HG02798 (cell line): ENCODE results near the gene OSBPL2.

Experiments
- ATAC-seq: cut with Tn5 transposase; IDR thresholded peaks from one replicate; pipeline ENCODE4 v1.9.1; 2021; ENCODE audit warnings: mild to moderate bottlenecking; ENCODE audit not compliant: unreplicated experiment, poor library complexity

OSBPL2 gene

DNA sequence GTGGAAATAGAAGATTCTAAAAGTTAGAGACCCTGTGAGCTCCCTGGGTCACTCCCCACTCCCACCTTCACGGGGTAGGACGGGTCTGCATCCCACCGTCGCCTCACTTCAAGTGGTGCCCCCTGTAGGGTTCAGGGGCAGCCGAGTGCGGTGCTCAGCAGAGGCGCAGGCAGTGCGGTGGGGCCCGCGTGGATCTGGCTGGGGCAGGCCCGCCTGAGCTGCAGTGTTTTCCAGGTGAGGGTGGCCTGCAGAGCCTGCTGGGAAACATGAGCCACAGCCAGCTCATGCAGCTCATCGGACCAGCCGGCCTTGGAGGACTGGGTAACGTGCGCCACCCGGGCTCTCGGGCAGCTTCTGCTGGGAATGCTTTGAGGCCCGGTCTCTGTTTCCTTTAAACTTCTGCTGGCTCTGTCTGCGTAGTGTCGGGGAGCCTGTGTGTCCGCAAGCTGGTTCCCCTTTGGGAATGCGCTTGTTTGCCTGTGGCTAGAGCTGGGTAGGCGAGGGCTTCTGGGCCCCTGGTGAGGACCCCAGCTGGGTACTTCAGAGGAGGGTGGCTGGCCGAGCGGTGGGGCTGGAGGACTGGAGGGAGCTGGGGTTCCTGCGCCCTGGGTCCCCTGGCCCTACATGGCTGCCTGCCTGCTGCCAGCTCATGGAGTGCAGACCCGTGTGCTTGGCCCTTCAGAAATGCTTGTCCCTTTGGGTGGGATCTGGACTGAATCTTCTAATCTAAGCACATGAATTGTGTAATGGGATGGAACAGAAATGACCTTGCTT, 68.3 kb downstream of the OSBPL2 start:
- ATAC-seq = no peak

- ATAC-seq = no peak
Observed at GRCh38 chr20:62307226-62308101, 69.1 kb downstream of the OSBPL2 start.

- ATAC-seq = no peak
Observed at GRCh38 chr20:62308102-62308822, 69.9 kb downstream of the OSBPL2 start.

- no peak for ATAC-seq
Observed at GRCh38 chr20:62309198-62309944, 71.0 kb downstream of the OSBPL2 start.

- no peak for ATAC-seq
Observed at GRCh38 chr20:62309947-62310756, 71.8 kb downstream of the OSBPL2 start.

DNA sequence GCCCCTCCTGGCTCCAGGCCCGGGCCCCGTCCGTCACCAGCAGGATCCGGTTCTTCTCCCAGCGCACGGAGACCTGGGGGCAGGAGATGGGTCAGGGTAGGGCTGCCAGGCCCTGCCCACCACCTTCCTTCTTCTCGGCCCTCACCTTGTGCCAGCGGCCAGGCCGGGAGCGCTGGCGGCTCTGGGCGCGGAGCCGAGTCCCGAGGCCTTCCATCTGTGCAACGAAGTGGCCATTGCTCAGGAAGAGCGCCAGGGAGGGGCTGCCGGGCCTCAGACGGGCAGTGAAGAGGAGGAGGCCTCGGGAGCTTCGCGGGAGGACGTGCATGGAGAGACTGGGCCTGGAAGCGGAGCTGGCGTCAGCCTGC, 72.4 kb downstream of the OSBPL2 start:
- ATAC-seq = no peak

DNA sequence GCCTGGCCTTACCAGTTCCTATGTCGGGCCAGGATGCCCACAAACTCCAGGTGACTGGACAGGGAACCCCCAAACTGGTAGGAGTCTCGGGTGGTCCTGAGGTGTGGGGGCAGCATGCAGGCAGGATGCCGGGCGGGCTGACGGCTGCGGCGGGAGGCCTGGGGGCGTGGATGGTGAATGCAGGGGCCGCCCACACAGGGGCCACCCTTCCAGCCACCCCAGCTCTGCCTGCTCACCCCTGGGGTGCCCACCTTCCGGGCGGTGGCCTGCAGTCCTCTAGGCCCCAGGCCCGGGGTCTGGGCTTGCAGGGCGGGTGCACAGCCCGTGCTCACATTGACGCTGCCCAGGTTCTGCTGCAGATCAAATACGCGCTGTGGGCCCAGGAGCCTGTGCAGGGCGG, 72.8 kb downstream of the OSBPL2 start:
- ATAC-seq = no peak

- ATAC-seq = no peak
Observed at GRCh38 chr20:62311832-62312661, 73.7 kb downstream of the OSBPL2 start.

DNA sequence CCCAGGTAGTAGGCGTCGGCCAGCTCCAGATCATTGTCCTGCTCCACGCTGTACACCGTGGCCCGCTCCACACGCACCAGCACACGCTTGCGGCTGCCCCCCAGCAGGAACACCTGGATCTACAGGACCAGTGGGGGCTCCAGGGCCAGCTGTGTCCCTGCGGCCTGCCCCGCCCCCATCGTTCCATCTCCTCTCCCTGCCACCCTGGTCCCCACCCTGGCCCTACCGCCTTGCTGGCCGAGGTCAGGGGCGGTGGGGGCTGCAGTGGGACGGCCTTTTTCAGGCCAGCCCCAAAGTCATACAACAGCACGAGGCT, 74.3 kb downstream of the OSBPL2 start:
- no peak for ATAC-seq

DNA sequence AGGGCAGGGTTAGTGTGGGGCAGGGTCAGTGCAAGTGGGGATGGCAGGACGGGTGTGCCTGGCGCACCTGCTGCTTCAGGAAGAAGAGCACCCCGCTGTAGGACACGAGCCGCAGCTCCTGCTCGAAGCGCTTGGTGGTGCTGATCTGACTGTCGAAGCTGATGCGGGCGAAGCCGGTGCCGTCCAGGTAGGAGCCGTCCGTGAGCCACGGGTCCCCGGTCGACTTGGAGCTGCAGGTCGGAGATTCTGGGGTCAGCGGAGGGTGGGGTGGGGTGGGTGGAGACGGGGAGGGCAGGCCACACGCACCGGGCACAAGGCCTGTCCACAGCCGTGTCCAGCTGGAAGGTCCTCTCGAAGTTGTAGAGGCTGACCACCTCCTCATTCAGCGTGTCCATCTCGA, 74.7 kb downstream of the OSBPL2 start:
- ATAC-seq = no peak

DNA sequence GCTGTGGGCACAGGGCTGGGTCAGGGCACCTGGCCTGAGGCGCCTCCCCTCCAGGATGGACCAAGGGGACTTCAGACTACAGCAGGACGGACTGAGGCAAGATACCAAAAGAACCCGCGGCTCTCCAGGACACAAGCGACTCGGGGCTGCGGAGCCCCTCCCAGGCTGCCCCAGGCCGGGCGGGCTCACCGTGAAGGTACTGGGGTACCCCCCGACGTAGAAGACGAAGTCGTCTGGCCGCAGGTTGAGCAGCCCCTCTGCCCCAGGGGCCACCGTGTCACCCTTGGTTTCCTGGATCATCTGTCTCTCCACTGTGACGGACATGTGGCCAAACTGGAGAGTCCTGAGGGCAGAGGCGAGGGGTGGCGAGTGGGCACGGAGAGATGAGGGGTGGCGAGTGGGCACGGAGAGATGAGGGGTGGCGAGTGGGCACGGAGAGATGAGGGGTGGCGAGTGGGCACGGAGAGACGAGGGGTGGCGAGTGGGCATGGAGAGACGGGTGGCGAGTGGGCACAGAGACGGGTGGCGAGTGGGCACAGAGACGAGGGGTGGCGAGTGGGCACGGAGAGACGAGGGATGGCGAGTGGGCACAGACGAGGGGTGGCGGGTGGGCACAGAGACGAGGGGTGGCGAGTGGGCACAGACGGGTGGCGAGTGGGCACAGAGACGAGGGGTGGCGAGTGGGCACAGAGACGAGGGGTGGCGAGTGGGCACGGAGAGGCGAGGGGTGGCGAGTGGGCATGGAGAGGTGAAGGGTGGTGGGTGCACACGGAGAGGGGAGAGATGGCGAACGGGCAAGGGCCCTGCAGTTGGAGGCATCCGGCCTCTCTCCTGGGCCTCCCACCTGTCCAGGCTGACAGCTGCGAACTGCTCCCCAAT, 75.4 kb downstream of the OSBPL2 start:
- no peak for ATAC-seq

- ATAC-seq = no peak
Observed at GRCh38 chr20:62314339-62314638, 76.0 kb downstream of the OSBPL2 start.

- no peak for ATAC-seq
Observed at GRCh38 chr20:62314711-62315302, 76.5 kb downstream of the OSBPL2 start.

DNA sequence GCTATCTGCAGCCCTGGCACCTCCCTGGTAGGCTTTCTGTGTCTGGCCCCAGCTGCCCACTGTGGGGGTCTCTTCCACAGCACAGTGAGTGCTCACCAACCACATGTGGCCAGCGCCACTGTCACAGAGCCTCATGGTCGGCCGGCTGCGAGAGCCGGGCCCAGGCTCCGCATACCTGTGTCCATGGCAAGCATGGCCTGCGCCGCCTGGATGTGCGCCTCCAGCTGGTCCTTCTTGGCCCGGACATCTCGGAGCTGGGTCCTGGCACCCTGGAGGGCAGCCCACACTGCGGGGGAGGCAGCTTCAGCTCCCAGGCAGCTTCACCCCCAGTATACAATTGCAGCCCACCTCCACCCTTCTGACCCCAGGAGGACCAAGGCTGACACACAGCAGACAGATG, 77.5 kb downstream of the OSBPL2 start:
- no peak for ATAC-seq

DNA sequence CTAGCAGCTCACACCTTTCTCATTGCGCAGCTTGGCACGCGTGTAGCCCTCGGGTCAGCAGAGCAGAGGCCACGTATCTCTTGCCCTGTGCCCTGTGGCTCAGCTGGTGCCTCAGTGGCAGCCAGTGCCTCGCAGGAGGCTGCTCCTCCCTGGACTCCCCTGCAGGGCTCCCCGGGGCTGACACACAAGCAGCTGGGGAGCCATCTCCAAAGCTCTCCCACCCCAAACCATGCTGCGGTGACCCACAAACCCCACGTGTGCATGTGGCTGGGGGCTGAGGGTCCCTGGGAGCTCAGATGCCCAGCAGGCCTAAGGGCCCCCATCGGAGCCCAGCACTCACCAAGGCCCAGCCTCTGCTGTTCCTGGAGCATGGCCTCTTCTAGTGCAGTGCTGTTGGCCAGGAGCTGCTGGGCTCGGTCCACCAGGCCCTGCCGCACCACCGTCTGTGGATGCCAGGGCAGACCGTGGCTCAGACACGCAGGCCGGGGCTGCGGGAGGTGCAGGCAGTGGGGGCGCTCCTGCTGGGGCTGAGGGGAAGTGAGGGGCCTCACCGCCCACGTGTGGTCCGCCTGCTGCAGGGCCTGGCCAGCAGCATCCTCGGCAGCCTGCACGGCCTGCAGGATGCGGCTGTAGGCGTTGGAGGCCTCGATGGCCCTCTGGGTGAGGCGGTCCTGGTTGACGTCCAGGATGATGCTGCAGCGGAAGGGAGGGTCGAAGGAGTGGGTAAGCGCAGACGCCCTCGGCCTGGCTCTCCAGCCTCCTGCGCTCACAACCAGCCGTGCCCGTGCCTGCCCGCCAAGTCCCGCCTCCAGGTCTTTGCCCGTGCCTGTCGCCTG, 78.2 kb downstream of the OSBPL2 start:
- ATAC-seq = no peak

DNA sequence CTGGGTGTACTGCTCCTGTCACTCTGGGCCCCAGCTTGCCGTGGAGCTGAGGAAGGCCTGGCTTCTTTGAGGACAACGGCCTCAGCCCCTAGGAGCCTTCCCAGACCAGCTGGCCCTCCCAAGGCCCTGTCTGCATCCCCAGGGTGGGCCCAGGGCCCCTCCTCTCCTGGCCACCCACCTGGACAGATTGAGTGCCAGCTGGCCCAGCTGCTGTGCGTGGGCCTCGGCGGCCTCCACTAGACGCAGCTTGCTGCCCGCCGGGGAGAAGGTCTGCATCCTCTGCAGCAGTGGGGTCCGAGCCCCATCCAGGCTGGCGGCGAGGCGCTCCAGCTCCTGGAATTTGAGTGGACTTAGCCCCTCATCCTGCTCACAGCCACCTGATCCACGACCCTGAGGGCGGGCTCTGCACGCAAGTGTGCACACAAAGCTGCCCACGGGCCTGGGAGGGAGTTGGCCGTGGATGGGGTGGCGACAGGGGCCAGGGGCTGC, 78.9 kb downstream of the OSBPL2 start:
- no peak for ATAC-seq
